Measurements from ENCODE around the gene CLPSL2.

Gene CLPSL2

DNA sequence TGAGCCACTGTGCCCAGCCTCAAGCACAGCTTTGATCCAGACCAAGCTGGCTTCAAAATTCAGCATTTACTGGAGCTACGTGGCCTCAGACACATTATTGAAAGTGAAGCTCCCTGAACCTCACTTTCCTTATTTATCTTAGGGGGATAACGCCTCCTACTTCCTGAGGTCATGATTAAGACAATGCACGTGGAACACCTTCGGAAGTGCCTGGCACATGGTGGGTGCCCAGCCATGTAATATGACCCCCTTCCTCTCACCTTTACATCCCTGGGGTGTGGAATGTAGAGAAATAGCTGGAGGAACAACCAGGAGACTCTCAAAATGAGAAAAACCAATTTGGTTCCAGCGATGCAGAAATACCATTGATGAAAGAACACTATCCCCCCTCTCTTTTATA lies 22.3 kb downstream of the CLPSL2 start:
- no peak overlapping the region for H3K27ac ChIP-seq (ENCODE audit: low read length, poor library complexity, severe bottlenecking)
- H2AK5ac ChIP-seq (ENCODE audit: low read length, severe bottlenecking), result no peak overlapping the region
- H3K4me3 ChIP-seq (ENCODE audit: insufficient read depth in 1 of 2, low read depth in 1 of 2, low read length in 2 of 2), result no peak overlapping the region
- WGBS, result 74% methylated on average over 5 of the region's 5 CpGs
- H3K79me1 ChIP-seq (replicated peaks; ENCODE audit: low read length, poor library complexity, severe bottlenecking), result no peaks in the 10 kb centered on the region
- H3K18ac ChIP-seq (ENCODE audit: low read depth in 1 of 2, low read length in 2 of 2), result no peak overlapping the region
- no peak overlapping the region for H3K9ac ChIP-seq (ENCODE audit: low read length)
- H4K91ac ChIP-seq (ENCODE audit: low read length), result no peak overlapping the region
- H3K23ac ChIP-seq (ENCODE audit: low read length in 2 of 2), result no peak overlapping the region
- no peaks in the 10 kb centered on the region for H3K9me3 ChIP-seq (ENCODE audit: control insufficient read depth, low read length)
- H3K36me3 ChIP-seq (ENCODE audit: control insufficient read depth in 1 of 2, insufficient read depth in 2 of 2, low read depth in 1 of 2, low read length in 2 of 2), result no peaks in the 10 kb centered on the region
- no peak overlapping the region for H2BK15ac ChIP-seq (ENCODE audit: low read depth, poor library complexity, severe bottlenecking)
- no peak overlapping the region for H2BK12ac ChIP-seq (ENCODE audit: low read length in 2 of 2)
- H3K4me1 ChIP-seq (ENCODE audit: control insufficient read depth, insufficient read depth, low read depth, low read length), result no peaks in the 10 kb centered on the region
- no peak for DNase-seq
- H3K14ac ChIP-seq (ENCODE audit: low read length in 2 of 2), result no peak overlapping the region
- H2BK120ac ChIP-seq (ENCODE audit: low read depth, low read length), result no peak overlapping the region
- H2AFZ ChIP-seq (ENCODE audit: low read depth, low read length), result no peak overlapping the region
- H2BK5ac ChIP-seq (ENCODE audit: low read depth, low read length, poor library complexity, severe bottlenecking), result no peak overlapping the region
- peaks cover 27 to 39% of the 10 kb centered on the region in 2 experiments for H3K27me3 ChIP-seq (ENCODE audit: control insufficient read depth in 1 of 2, insufficient read depth in 1 of 2, low read length in 2 of 2)
- H4K8ac ChIP-seq (ENCODE audit: low read length), result no peak overlapping the region
- no peak overlapping the region for H3K4ac ChIP-seq (ENCODE audit: low read depth in 1 of 2, low read length in 2 of 2)
- no peak overlapping the region for H3K4me2 ChIP-seq (ENCODE audit: low read length, poor library complexity, severe bottlenecking)

- H3K79me1 ChIP-seq (replicated peaks; ENCODE audit: low read length, poor library complexity, severe bottlenecking), result no peaks in the 10 kb centered on the region
- no peak overlapping the region for H3K18ac ChIP-seq (ENCODE audit: low read depth in 1 of 2, low read length in 2 of 2)
- H3K23ac ChIP-seq (ENCODE audit: low read length in 2 of 2), result no peak overlapping the region
- no peak overlapping the region for H2BK5ac ChIP-seq (ENCODE audit: low read depth, low read length, poor library complexity, severe bottlenecking)
- H3K27ac ChIP-seq (ENCODE audit: low read length, poor library complexity, severe bottlenecking), result no peak overlapping the region
- H3K4ac ChIP-seq (ENCODE audit: low read depth in 1 of 2, low read length in 2 of 2), result no peak overlapping the region
- no peaks in the 10 kb centered on the region for H3K36me3 ChIP-seq (ENCODE audit: control insufficient read depth in 1 of 2, insufficient read depth in 2 of 2, low read depth in 1 of 2, low read length in 2 of 2)
- no peak overlapping the region for H2BK12ac ChIP-seq (ENCODE audit: low read length in 2 of 2)
- H3K14ac ChIP-seq (ENCODE audit: low read length in 2 of 2), result no peak overlapping the region
- H4K8ac ChIP-seq (ENCODE audit: low read length), result no peak overlapping the region
- H4K91ac ChIP-seq (ENCODE audit: low read length), result no peak overlapping the region
- no peak overlapping the region for H3K4me2 ChIP-seq (ENCODE audit: low read length, poor library complexity, severe bottlenecking)
- no peak overlapping the region for H2AK5ac ChIP-seq (ENCODE audit: low read length, severe bottlenecking)
- no peak overlapping the region for H3K9ac ChIP-seq (ENCODE audit: low read length)
- no peak overlapping the region for H2BK120ac ChIP-seq (ENCODE audit: low read depth, low read length)
- no peak overlapping the region for H2BK15ac ChIP-seq (ENCODE audit: low read depth, poor library complexity, severe bottlenecking)
- peaks cover 8% of the 10 kb centered on the region for H3K4me1 ChIP-seq (ENCODE audit: control insufficient read depth, insufficient read depth, low read depth, low read length)
- 75% methylated on average over 2 of the region's 3 CpGs for WGBS
- no peak for DNase-seq
- no peaks in the 10 kb centered on the region for H3K9me3 ChIP-seq (ENCODE audit: control insufficient read depth, low read length)
- H2AFZ ChIP-seq (ENCODE audit: low read depth, low read length), result no peak overlapping the region
- H3K27me3 ChIP-seq (ENCODE audit: control insufficient read depth in 1 of 2, insufficient read depth in 1 of 2, low read length in 2 of 2), result peaks cover 14 to 34% of the 10 kb centered on the region in 2 experiments
- no peak overlapping the region for H3K4me3 ChIP-seq (ENCODE audit: insufficient read depth in 1 of 2, low read depth in 1 of 2, low read length in 2 of 2)
Measured at GRCh38 chr6:35801148-35801547, 24.8 kb downstream of the CLPSL2 start.

GRCh38 chr6:35804996-35805736 lies 28.8 kb downstream of the CLPSL2 start, which contains the start of gene LHFPL5:
TSS of gene LHFPL5 (plus strand) at chr6:35805352. CDS start at chr6:35805671, 319 bp downstream.
- peak within 1 kb of the TSS; percentile 74 for H3K4me2 ChIP-seq (ENCODE audit: low read length, poor library complexity, severe bottlenecking)
- H2BK12ac ChIP-seq (ENCODE audit: low read length in 2 of 2), result no peak within 1 kb of the TSS
- no peaks in the 10 kb centered on the region for H3K9me3 ChIP-seq (ENCODE audit: control insufficient read depth, low read length)
- no peak within 1 kb of the TSS for H3K18ac ChIP-seq (ENCODE audit: low read depth in 1 of 2, low read length in 2 of 2)
- H3K14ac ChIP-seq (ENCODE audit: low read length in 2 of 2), result no peak within 1 kb of the TSS
- no peaks in the 10 kb centered on the region for H3K36me3 ChIP-seq (ENCODE audit: control insufficient read depth in 1 of 2, insufficient read depth in 2 of 2, low read depth in 1 of 2, low read length in 2 of 2)
- H3K9ac ChIP-seq (ENCODE audit: low read length), result no peak within 1 kb of the TSS
- no peak within 1 kb of the TSS for H2AFZ ChIP-seq (ENCODE audit: low read depth, low read length)
- H3K4me1 ChIP-seq (ENCODE audit: control insufficient read depth, insufficient read depth, low read depth, low read length), result peaks cover 9% of the 10 kb centered on the region
- no peak within 1 kb of the TSS for H2BK120ac ChIP-seq (ENCODE audit: low read depth, low read length)
- no peak within 1 kb of the TSS for H2BK5ac ChIP-seq (ENCODE audit: low read depth, low read length, poor library complexity, severe bottlenecking)
- H3K4ac ChIP-seq (ENCODE audit: low read depth in 1 of 2, low read length in 2 of 2), result no peak within 1 kb of the TSS
- 15% methylated on average over 32 of the region's 40 CpGs for WGBS
- no peak within 1 kb of the TSS for H2BK15ac ChIP-seq (ENCODE audit: low read depth, poor library complexity, severe bottlenecking)
- peak; percentile 42 for DNase-seq
- no peak within 1 kb of the TSS for H3K27ac ChIP-seq (ENCODE audit: low read length, poor library complexity, severe bottlenecking)
- no peak within 1 kb of the TSS for H4K91ac ChIP-seq (ENCODE audit: low read length)
- no peaks in the 10 kb centered on the region for H3K79me1 ChIP-seq (replicated peaks; ENCODE audit: low read length, poor library complexity, severe bottlenecking)
- H3K4me3 ChIP-seq (ENCODE audit: insufficient read depth in 1 of 2, low read depth in 1 of 2, low read length in 2 of 2), result peak within 1 kb of the TSS in 1 of 2 experiments; percentile 8
- no peak within 1 kb of the TSS for H3K23ac ChIP-seq (ENCODE audit: low read length in 2 of 2)
- H4K8ac ChIP-seq (ENCODE audit: low read length), result no peak within 1 kb of the TSS
- H3K27me3 ChIP-seq (ENCODE audit: control insufficient read depth in 1 of 2, insufficient read depth in 1 of 2, low read length in 2 of 2), result peaks cover 0 to 29% of the 10 kb centered on the region in 2 experiments
- no peak within 1 kb of the TSS for H2AK5ac ChIP-seq (ENCODE audit: low read length, severe bottlenecking)

GRCh38 chr6:35808688-35809087 lies 32.3 kb downstream of the CLPSL2 start:
- no peak overlapping the region for H3K4me2 ChIP-seq (ENCODE audit: low read length, poor library complexity, severe bottlenecking)
- WGBS, result 74% methylated on average over 3 of the region's 3 CpGs
- no peak overlapping the region for H4K8ac ChIP-seq (ENCODE audit: low read length)

More at GRCh38 chr6:35808688-35809087, 32.3 kb downstream of the CLPSL2 start:
- DNase-seq, result no peak
- Histone ChIP-seq H2AFZ (ENCODE audit: low read depth, low read length) (peak overlapping the region; percentile 44), H2BK120ac (ENCODE audit: low read depth, low read length) (no peak overlapping the region), H3K9ac (ENCODE audit: low read length) (no peak overlapping the region), H2BK15ac (ENCODE audit: low read depth, poor library complexity, severe bottlenecking) (no peak overlapping the region), H3K9me3 (ENCODE audit: control insufficient read depth, low read length) (no peaks in the 10 kb centered on the region), H3K4me1 (ENCODE audit: control insufficient read depth, insufficient read depth, low read depth, low read length) (peaks cover 17% of the 10 kb centered on the region), H4K91ac (ENCODE audit: low read length) (no peak overlapping the region), H2BK12ac (ENCODE audit: low read length in 2 of 2) (no peak overlapping the region), H3K4me3 (ENCODE audit: insufficient read depth in 1 of 2, low read depth in 1 of 2, low read length in 2 of 2) (no peak overlapping the region), H3K27me3 (ENCODE audit: control insufficient read depth in 1 of 2, insufficient read depth in 1 of 2, low read length in 2 of 2) (peaks cover 0 to 26% of the 10 kb centered on the region in 2 experiments), H3K14ac (ENCODE audit: low read length in 2 of 2) (no peak overlapping the region), H3K36me3 (ENCODE audit: control insufficient read depth in 1 of 2, insufficient read depth in 2 of 2, low read depth in 1 of 2, low read length in 2 of 2) (no peaks in the 10 kb centered on the region), H3K79me1 (replicated peaks; ENCODE audit: low read length, poor library complexity, severe bottlenecking) (no peaks in the 10 kb centered on the region), H3K4ac (ENCODE audit: low read depth in 1 of 2, low read length in 2 of 2) (no peak overlapping the region), H3K27ac (ENCODE audit: low read length, poor library complexity, severe bottlenecking) (no peak overlapping the region), H3K23ac (ENCODE audit: low read length in 2 of 2) (no peak overlapping the region), H2BK5ac (ENCODE audit: low read depth, low read length, poor library complexity, severe bottlenecking) (no peak overlapping the region), H3K18ac (ENCODE audit: low read depth in 1 of 2, low read length in 2 of 2) (no peak overlapping the region), H2AK5ac (ENCODE audit: low read length, severe bottlenecking) (no peak overlapping the region)

All from mesenchymal stem cell (in vitro differentiated cells and primary cell).